Caco-2 (cell line): ENCODE results near the gene GINS1. TPM values are rescaled to one million over a fixed set of nuclear protein-coding genes. Genes with fewer than 3 reads are reported as not detected.

ENCODE experiments used
- BruUV-seq: library from RNA; stranded (reverse); fragments of 400-500 nt; replicated peaks from 2 replicates; lab custom pipeline; 2021; lab: Mats Ljungman, UMichigan
- CTCF ChIA-PET: fragments of 300-600 bp; sonication (Branson Sonifier 250); formaldehyde crosslinking; loops from one replicate; lab custom pipeline; 2022; ENCODE audit warnings: antibody characterized with exemption; lab: Charles Lee
- POLR2A ChIA-PET: fragments of 300-600 bp; sonication (Branson Sonifier 250); formaldehyde crosslinking; loops from one replicate; lab custom pipeline; 2022; ENCODE audit warnings: antibody characterized with exemption; lab: Charles Lee
- DNase-seq, 2 experiments: peaks; one replicate each; pipeline versions ENCODE4 v3.0.0 to v3.0.0-alpha.2; 2020 to 2022
- H3K27me3 ChIP-seq: replicated peaks from 2 replicates; pipeline ENCODE4 v1.6.0; 2011; ENCODE audit warnings: low read length; ENCODE audit not compliant: control insufficient read depth, insufficient read depth
- H3K36me3 ChIP-seq: 2 replicates; pipeline ENCODE4 v1.5.1; 2011; ENCODE audit warnings: low read length; ENCODE audit not compliant: control insufficient read depth, insufficient read depth
- H3K4me1 ChIP-seq: fragments of 250-450 bp; sonication (Bioruptor Pico); 2 replicates; pipeline ENCODE4 v1.5.1; 2020; ENCODE audit warnings: mild to moderate bottlenecking
- H3K4me3 ChIP-seq: 2 replicates; pipeline ENCODE4 v1.5.1; 2011; ENCODE audit warnings: low read depth, mild to moderate bottlenecking, control low read depth, low read length
- H3K9me3 ChIP-seq: fragments of 250-450 bp; sonication (Bioruptor Pico); 2 replicates; pipeline ENCODE4 v1.5.1; 2020; ENCODE audit warnings: mild to moderate bottlenecking, moderate library complexity
- H3K27ac Mint-ChIP-seq: one replicate; pipeline ENCODE4 v1.8.0; 2022; ENCODE audit warnings: mixed read lengths; ENCODE audit not compliant: unreplicated experiment
- H3K27me3 Mint-ChIP-seq: one replicate; pipeline ENCODE4 v1.8.0; 2022; ENCODE audit warnings: mixed read lengths; ENCODE audit not compliant: insufficient read depth, unreplicated experiment
- H3K36me3 Mint-ChIP-seq: one replicate; pipeline ENCODE4 v1.8.0; 2022; ENCODE audit warnings: mild to moderate bottlenecking, mixed read lengths; ENCODE audit not compliant: insufficient read depth, unreplicated experiment
- H3K4me1 Mint-ChIP-seq: one replicate; pipeline ENCODE4 v1.8.0; 2022; ENCODE audit warnings: low read depth, mixed read lengths; ENCODE audit not compliant: unreplicated experiment
- H3K4me3 Mint-ChIP-seq: one replicate; pipeline ENCODE4 v1.8.0; 2022; ENCODE audit warnings: mild to moderate bottlenecking, moderate library complexity, mixed read lengths; ENCODE audit not compliant: unreplicated experiment
- H3K9me3 Mint-ChIP-seq: one replicate; pipeline ENCODE4 v1.8.0; 2022; ENCODE audit warnings: mixed read lengths; ENCODE audit not compliant: unreplicated experiment
- CTCF ChIP-seq, 2 experiments: fragments of 200-600 bp in 1 of 2; IDR thresholded peaks; 1 replicate in 1 of 2; 2 replicates in 1 of 2; pipeline versions ENCODE4 v1.5.1 to v1.8.0; 2011 to 2022; ENCODE audit warnings: antibody characterized with exemption in 1 of 2, control low read depth in 1 of 2, inconsistent platforms in 1 of 2, low read depth in 1 of 2, low read length in 1 of 2, mild to moderate bottlenecking in 1 of 2, moderate library complexity in 1 of 2; ENCODE audit not compliant: insufficient read depth in 1 of 2, severe bottlenecking in 1 of 2, unreplicated experiment in 1 of 2
- intact Hi-C: fragments of 100-400 bp; cut with micrococcal nuclease; formaldehyde crosslinking; loops from one replicate; pipeline ENCODE4 v1.10.0; 2022; ENCODE audit not compliant: unreplicated experiment
- total RNA-seq: library from RNA; stranded (reverse); gene quantifications from 2 replicates; pipeline ENCODE4 v1.2.3, GENCODE V29; 2022

Gene GINS1
- total RNA-seq, 1 experiment from 2014 or later: 50.9 TPM

DNA sequence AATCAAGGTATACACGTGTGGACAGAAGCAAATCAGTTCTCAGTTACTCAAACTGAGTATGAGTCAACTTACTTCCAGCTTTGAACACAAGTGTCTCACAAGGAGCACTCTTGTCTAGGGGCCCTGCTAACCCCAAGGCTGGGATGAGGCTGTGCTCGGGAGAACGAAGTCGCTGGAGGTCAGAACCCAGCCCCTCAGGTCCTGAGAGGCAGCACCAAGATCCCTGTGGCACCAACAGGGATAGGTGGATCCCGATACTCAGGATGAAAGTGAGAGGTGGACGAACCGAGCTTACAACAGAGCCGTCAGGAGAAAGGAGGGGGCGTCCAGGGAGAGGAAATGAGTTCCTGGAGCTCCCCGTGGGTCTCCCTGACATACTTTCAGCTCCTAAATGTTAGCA, 85.7 kb downstream of the GINS1 start:
- no peak overlapping the region for H3K4me3 ChIP-seq
- no peak overlapping the region for H3K27ac Mint-ChIP-seq
- H3K4me3 Mint-ChIP-seq: no peak overlapping the region
- H3K36me3 ChIP-seq: no peaks in the 10 kb centered on the region; the same call in 1 of the 2 replicates
- DNase-seq: no peak
- POLR2A ChIA-PET: no interaction called here
- CTCF ChIA-PET: no interaction called here
- H3K4me1 Mint-ChIP-seq: no peaks in the 10 kb centered on the region
- H3K4me1 ChIP-seq: no peaks in the 10 kb centered on the region
- no peak for TF ChIP-seq CTCF (IDR thresholded peaks at IDR 0.05; ENCODE audit: insufficient read depth in 1 of 2, low read depth in 1 of 2, low read length in 1 of 2, severe bottlenecking in 1 of 2, unreplicated experiment in 1 of 2)
- no peaks in the 10 kb centered on the region for H3K27me3 Mint-ChIP-seq
- no peaks in the 10 kb centered on the region for H3K27me3 ChIP-seq
- H3K36me3 Mint-ChIP-seq: no peaks in the 10 kb centered on the region
- intact Hi-C loops: no loop called here
- no TSS peak for BruUV-seq
- no peaks in the 10 kb centered on the region for H3K9me3 Mint-ChIP-seq
- no peaks in the 10 kb centered on the region for H3K9me3 ChIP-seq

DNA sequence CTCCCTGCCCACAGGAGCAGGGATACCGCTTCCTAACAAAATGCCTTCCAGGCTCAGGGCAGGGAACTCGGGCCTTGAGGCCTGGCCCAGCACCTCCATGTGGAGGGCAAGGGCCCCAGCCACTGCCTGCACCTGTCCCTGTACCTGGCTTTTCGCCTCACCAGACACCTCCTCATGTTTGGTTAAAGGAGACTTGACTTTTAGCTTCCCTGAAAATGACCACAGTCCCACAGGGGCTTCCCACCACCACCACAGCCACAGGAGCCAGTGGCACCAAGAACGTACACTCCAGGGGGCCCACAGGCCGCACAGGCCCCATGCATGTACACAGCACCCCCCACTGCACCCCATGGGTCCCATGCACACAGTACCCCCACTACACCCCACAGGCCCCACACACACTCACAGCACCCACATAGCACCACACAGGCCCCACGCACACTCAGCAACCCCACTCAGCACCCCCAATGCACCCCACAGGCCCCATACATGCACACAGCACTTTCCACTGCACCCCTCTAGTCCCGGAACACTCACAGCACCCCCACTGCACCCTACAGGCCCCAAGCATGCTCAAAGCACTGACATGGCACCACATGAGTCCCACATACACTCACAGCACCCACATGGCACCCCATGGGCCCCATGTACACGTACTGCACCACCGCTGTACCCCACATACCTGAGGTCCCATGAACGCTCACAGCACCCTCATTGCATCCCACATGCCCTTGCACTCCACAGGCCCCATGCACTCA, 86.5 kb downstream of the GINS1 start:
- H3K4me1 Mint-ChIP-seq: no peaks in the 10 kb centered on the region
- no peak for DNase-seq
- no peaks in the 10 kb centered on the region; the same call in 1 of the 2 replicates for H3K36me3 ChIP-seq
- H3K27ac Mint-ChIP-seq: no peak overlapping the region
- H3K9me3 Mint-ChIP-seq: no peaks in the 10 kb centered on the region
- no peak overlapping the region for H3K4me3 ChIP-seq
- H3K27me3 Mint-ChIP-seq: no peaks in the 10 kb centered on the region
- intact Hi-C loops: no loop called here
- POLR2A ChIA-PET: no interaction called here
- no peak for TF ChIP-seq CTCF (IDR thresholded peaks at IDR 0.05; ENCODE audit: insufficient read depth in 1 of 2, low read depth in 1 of 2, low read length in 1 of 2, severe bottlenecking in 1 of 2, unreplicated experiment in 1 of 2)
- no peaks in the 10 kb centered on the region for H3K36me3 Mint-ChIP-seq
- H3K4me3 Mint-ChIP-seq: no peak overlapping the region
- CTCF ChIA-PET: no interaction called here
- H3K4me1 ChIP-seq: no peaks in the 10 kb centered on the region
- no peaks in the 10 kb centered on the region for H3K9me3 ChIP-seq
- no peaks in the 10 kb centered on the region for H3K27me3 ChIP-seq
- no TSS peak for BruUV-seq

- TF ChIP-seq CTCF (IDR thresholded peaks at IDR 0.05; ENCODE audit: insufficient read depth in 1 of 2, low read depth in 1 of 2, low read length in 1 of 2, severe bottlenecking in 1 of 2, unreplicated experiment in 1 of 2): no peak
- BruUV-seq: no TSS peak
- DNase-seq: no peak
- Histone ChIP-seq H3K9me3 (no peaks in the 10 kb centered on the region), H3K4me3 (no peak overlapping the region), H3K36me3 (no peaks in the 10 kb centered on the region; the same call in 1 of the 2 replicates), H3K4me1 (no peaks in the 10 kb centered on the region), H3K27me3 (no peaks in the 10 kb centered on the region)
- no peaks in the 10 kb centered on the region for H3K9me3 Mint-ChIP-seq
- no peak overlapping the region for H3K4me3 Mint-ChIP-seq
- no peak overlapping the region for H3K27ac Mint-ChIP-seq
- ChIA-PET CTCF (no interaction called here), POLR2A (no interaction called here)
- H3K27me3 Mint-ChIP-seq: no peaks in the 10 kb centered on the region
- intact Hi-C loops: no loop called here
- H3K36me3 Mint-ChIP-seq: no peaks in the 10 kb centered on the region
- no peaks in the 10 kb centered on the region for H3K4me1 Mint-ChIP-seq
These were observed 87.2 kb downstream of the GINS1 start for GRCh38 chr20:25494506-25495188.
